Lung (tissue), 12 donors: Measurements from ENCODE around the gene COMMD2. TPM values are rescaled to one million over a fixed set of nuclear protein-coding genes. Genes with fewer than 3 reads are reported as not detected.

Source experiments
- ATAC-seq: fragments of 200-7000 bp; cut with Tn5 transposase; one replicate; pipeline ENCODE4 v1.9.1; 2020; ENCODE audit warnings: moderate number of reproducible peaks; ENCODE audit not compliant: insufficient read depth, low FRiP score
- DNase-seq, 3 donors: peaks; one replicate each; pipeline ENCODE4 v3.0.0-alpha.2; 2013 to 2017
- H3K27ac ChIP-seq, 2 donors: one replicate each; pipeline ENCODE4 v1.5.1; 2013; ENCODE audit warnings: mild to moderate bottlenecking in 2 of 2, moderate library complexity in 2 of 2, control low read depth in 1 of 2, inconsistent platforms in 1 of 2, low read depth in 1 of 2, low read length in 1 of 2
- H3K27me3 ChIP-seq, 3 donors: one replicate each; pipeline ENCODE4 v1.5.1; 2013; ENCODE audit warnings: low read length in 2 of 3; ENCODE audit not compliant: control insufficient read depth in 3 of 3, insufficient read depth in 3 of 3
- H3K36me3 ChIP-seq, 4 donors: one replicate each; pipeline ENCODE4 v1.5.1; 2013; ENCODE audit warnings: low read length in 4 of 4, mild to moderate bottlenecking in 1 of 4, moderate library complexity in 1 of 4; ENCODE audit not compliant: control insufficient read depth in 4 of 4, insufficient read depth in 4 of 4
- H3K4me1 ChIP-seq, 5 donors: one replicate each; pipeline ENCODE4 v1.5.1; 2013; ENCODE audit warnings: low read length in 5 of 5, mild to moderate bottlenecking in 2 of 5, moderate library complexity in 1 of 5; ENCODE audit not compliant: control insufficient read depth in 5 of 5, insufficient read depth in 5 of 5
- H3K4me3 ChIP-seq: one replicate; pipeline ENCODE4 v1.5.1; 2013; ENCODE audit warnings: mild to moderate bottlenecking, control low read depth, moderate library complexity
- H3K9ac ChIP-seq, 2 donors: one replicate each; pipeline ENCODE4 v1.5.1; 2013; ENCODE audit warnings: low read length in 2 of 2, control low read depth in 1 of 2; ENCODE audit not compliant: insufficient read depth in 1 of 2
- H3K9me3 ChIP-seq, 4 donors: one replicate each; pipeline ENCODE4 v1.5.1; 2013; ENCODE audit warnings: low read length in 3 of 4, mild to moderate bottlenecking in 1 of 4, moderate library complexity in 1 of 4; ENCODE audit not compliant: control insufficient read depth in 4 of 4, insufficient read depth in 3 of 4
- CTCF ChIP-seq: IDR thresholded peaks from 2 replicates; pipeline ENCODE4 v1.5.1; 2012; ENCODE audit warnings: mild to moderate bottlenecking; ENCODE audit errors: control extremely low read depth, extremely low read depth
- WGBS, 2 donors: extraction: QIAGEN DNeasy Blood & Tissue Kit; methylation state at CpG; one replicate each; pipeline ENCODE4 v1.1.7; 2013; 5-methylcytosine and 5-hydroxymethylcytosine counted together
- polyA plus RNA-seq, 2 donors: library from polyadenylated mRNA; stranded (reverse); fragments of 200-250 nt; gene quantifications; one replicate each; pipeline ENCODE4 v1.2.1, GENCODE V29; 2013
- total RNA-seq, 2 donors: library from RNA; depleted of rRNA in 1 of 2; stranded (reverse); fragments of >200 nt in 1 of 2; gene quantifications; one replicate each; pipeline ENCODE4 v1.2.1, GENCODE V29; 2014 to 2021
- donor health status: control.
- donor health status: control.
- donor health status: Bipolar disorder and iron deficiency.
- donor health status: healthy.
- donor health status: DM: yes; HTN: yes; CAD: no.

Gene COMMD2
- total and polyA plus RNA-seq, 4 donors, result 10.1 to 72.4 (median 29.6) TPM

GRCh38 chr3:149781741-149782140, 29.5 kb upstream of the COMMD2 start:
- Histone ChIP-seq H3K4me3 (no peak overlapping the region), H3K27ac (no peak overlapping the region), H3K9me3 (peaks cover 0 to 3% (median 0%) of the 10 kb centered on the region in 4 donors), H3K27me3 (no peaks in the 10 kb centered on the region), H3K4me1 (peaks cover 0 to 2% (median 0%) of the 10 kb centered on the region in 5 donors), H3K36me3 (no peaks in the 10 kb centered on the region), H3K9ac (no peak overlapping the region)
- DNase-seq (no peak), ATAC-seq (no peak)
- WGBS, 2 donors, result 68 to 86% methylated on average over 3 of the region's 3 CpGs
- no peak for TF ChIP-seq CTCF

- peaks cover 0 to 2% (median 0%) of the 10 kb centered on the region in 5 donors for H3K4me1 ChIP-seq
- H3K4me3 ChIP-seq, result no peak overlapping the region
- no peak for ATAC-seq
- no peaks in the 10 kb centered on the region for H3K36me3 ChIP-seq
- H3K9ac ChIP-seq, result no peak overlapping the region
- no peaks in the 10 kb centered on the region for H3K27me3 ChIP-seq
- 30 to 61% methylated on average over 4 of the region's 4 CpGs for WGBS, 2 donors
- no peak overlapping the region for H3K27ac ChIP-seq
- DNase-seq, result no peak
- TF ChIP-seq CTCF, result no peak
- peaks cover 0 to 3% (median 0%) of the 10 kb centered on the region in 4 donors for H3K9me3 ChIP-seq
These were observed 28.9 kb upstream of the COMMD2 start for GRCh38 chr3:149781211-149781610.

- Histone ChIP-seq H3K36me3 (no peaks in the 10 kb centered on the region), H3K9me3 (peaks cover 0 to 3% (median 0%) of the 10 kb centered on the region in 4 donors), H3K4me1 (no peaks in the 10 kb centered on the region), H3K9ac (no peak overlapping the region), H3K27ac (no peak overlapping the region), H3K27me3 (no peaks in the 10 kb centered on the region), H3K4me3 (no peak overlapping the region)
- no peak for TF ChIP-seq CTCF
- ATAC-seq (no peak), DNase-seq (no peak)
- 75 to 92% methylated on average over 2 of the region's 2 CpGs for WGBS, 2 donors
These were observed 25.3 kb upstream of the COMMD2 start for GRCh38 chr3:149777414-149778214.
